A549 (cell line): ENCODE data around the gene CADM2. TPM values are rescaled to one million over a fixed set of nuclear protein-coding genes. Genes with fewer than 3 reads are reported as not detected.

Experiments
- ATAC-seq, 2 experiments: fragments of 200-7000 bp in 1 of 2; fragments of >200 bp in 1 of 2; cut with Nextera tagmentation in 1 of 2; cut with Tn5 transposase in 1 of 2; 3 replicates each; pipeline versions ENCODE4 v1.8.0 to v1.9.1; 2018 to 2020; ENCODE audit warnings: mild to moderate bottlenecking in 1 of 2, moderate library complexity in 1 of 2
- CTCF ChIA-PET: fragments of 300-600 bp; sonication (Branson Sonifier 250); formaldehyde crosslinking; extraction: SDS; loops from one replicate; lab custom pipeline; 2021; ENCODE audit warnings: antibody characterized with exemption, inconsistent platforms; lab: Yijun Ruan, JAX
- POLR2A ChIA-PET: fragments of 350-600 bp; formaldehyde crosslinking; extraction: SDS; loops from one replicate; lab custom pipeline; 2021; ENCODE audit warnings: antibody characterized with exemption, inconsistent platforms; lab: Yijun Ruan, JAX
- DNase-seq, 2 experiments: peaks; one replicate each; pipeline versions ENCODE4 v3.0.0 to v3.0.0-alpha.2; 2011 to 2016; ENCODE audit warnings: low read depth in 1 of 2, low spot score in 1 of 2
- FAIRE-seq: peaks from 2 replicates; lab custom pipeline; 2011; peaks lifted over from hg19 to GRCh38; lab: Jason Lieb, UNC
- H3K27ac ChIP-seq, 2 experiments: fragments of >200 bp; sonication (Bioruptor Twin); formaldehyde crosslinking; 3 replicates each; pipeline ENCODE4 v1.5.1; 2016 to 2017
- H3K4me1 ChIP-seq: fragments of >200 bp; sonication (Bioruptor Twin); formaldehyde crosslinking; 3 replicates; pipeline ENCODE4 v1.6.1; 2016
- H3K4me2 ChIP-seq: fragments of >200 bp; sonication (Bioruptor Twin); formaldehyde crosslinking; 3 replicates; pipeline ENCODE4 v1.6.1; 2016
- H3K4me3 ChIP-seq: fragments of >200 bp; sonication (Bioruptor Twin); formaldehyde crosslinking; 3 replicates; pipeline ENCODE4 v1.5.1; 2016
- H3K9me3 ChIP-seq: fragments of >200 bp; sonication (Bioruptor Twin); formaldehyde crosslinking; 3 replicates; pipeline ENCODE4 v1.6.1; 2016
- BHLHE40 ChIP-seq: IDR thresholded peaks from 2 replicates; pipeline ENCODE4 v1.6.1; 2012; ENCODE audit warnings: low read depth, low read length, inconsistent platforms
- CEBPB ChIP-seq, 2 experiments: fragments of >200 bp in 1 of 2; sonication (Bioruptor Twin) in 1 of 2; formaldehyde crosslinking in 1 of 2; IDR thresholded peaks; 2 replicates each; pipeline ENCODE4 v1.6.1; 2012 to 2016
- EHF ChIP-seq: fragments of 250-450 bp; sonication (Bioruptor Pico); IDR thresholded peaks from 2 replicates; pipeline ENCODE4 v1.5.0; 2020; ENCODE audit warnings: mild to moderate bottlenecking
- EP300 ChIP-seq, 2 experiments: fragments of >200 bp; sonication (Bioruptor Twin); formaldehyde crosslinking; IDR thresholded peaks; 2 replicates in 1 of 2; 3 replicates in 1 of 2; pipeline ENCODE4 v1.6.1; 2016 to 2017
- FOSL2 ChIP-seq, 2 experiments: fragments of 450-650 bp in 1 of 2; fragments of >200 bp in 1 of 2; sonication (Bioruptor Twin) in 1 of 2; formaldehyde crosslinking; IDR thresholded peaks; 2 replicates each; pipeline versions ENCODE4 v1.5.0 to v1.6.1; 2016 to 2020; ENCODE audit warnings: mild to moderate bottlenecking in 1 of 2, moderate library complexity in 1 of 2
- FOXS1 ChIP-seq: fragments of 250-450 bp; sonication (Bioruptor Pico); IDR thresholded peaks from 2 replicates; pipeline ENCODE4 v1.5.0; 2020; ENCODE audit warnings: mild to moderate bottlenecking, moderate library complexity
- HOXB13 ChIP-seq: fragments of 250-450 bp; sonication (Bioruptor Pico); IDR thresholded peaks from 2 replicates; pipeline ENCODE4 v1.5.0; 2020; ENCODE audit warnings: low read depth, mild to moderate bottlenecking, moderate library complexity
- HOXB5 ChIP-seq: fragments of 250-450 bp; sonication (Bioruptor Pico); IDR thresholded peaks from 2 replicates; pipeline ENCODE4 v1.5.0; 2020; ENCODE audit warnings: mild to moderate bottlenecking, moderate library complexity
- JUN ChIP-seq, 2 experiments: fragments of >200 bp; sonication (Bioruptor Twin); formaldehyde crosslinking; IDR thresholded peaks; 2 replicates in 1 of 2; 3 replicates in 1 of 2; pipeline ENCODE4 v1.6.1; 2016 to 2017
- JUNB ChIP-seq: fragments of >200 bp; sonication (Bioruptor Twin); formaldehyde crosslinking; IDR thresholded peaks from 2 replicates; pipeline ENCODE4 v1.6.1; 2016
- KDM1A ChIP-seq: fragments of 200-600 bp; sonication (generic); IDR thresholded peaks from 2 replicates; pipeline ENCODE4 v1.6.1; 2016; ENCODE audit warnings: low read depth, mild to moderate bottlenecking
- KDM5A ChIP-seq: fragments of 200-600 bp; sonication (generic); IDR thresholded peaks from 2 replicates; pipeline ENCODE4 v1.6.1; 2016; ENCODE audit warnings: antibody characterized with exemption, mild to moderate bottlenecking
- MAFK ChIP-seq: fragments of 450-650 bp; IDR thresholded peaks from 2 replicates; pipeline ENCODE4 v1.6.1; 2014; ENCODE audit not compliant: partially characterized antibody
- MAZ ChIP-seq: fragments of 150-350 bp; IDR thresholded peaks from 2 replicates; pipeline ENCODE4 v1.6.1; 2014; ENCODE audit warnings: antibody characterized with exemption, low read depth, low read length, borderline replicate concordance
- MYC ChIP-seq: IDR thresholded peaks from 2 replicates; pipeline ENCODE4 v1.6.1; 2012; ENCODE audit warnings: mild to moderate bottlenecking, inconsistent platforms, low read length, improper control_type of control experiment, borderline replicate concordance
- NR3C1 ChIP-seq: fragments of >200 bp; sonication (Bioruptor Twin); formaldehyde crosslinking; IDR thresholded peaks from 3 replicates; pipeline ENCODE4 v1.6.1; 2017
- PHF8 ChIP-seq: fragments of 200-600 bp; sonication (generic); IDR thresholded peaks from 2 replicates; pipeline ENCODE4 v1.6.1; 2016; ENCODE audit warnings: low read depth, mild to moderate bottlenecking, antibody characterized with exemption, moderate library complexity, borderline replicate concordance
- POLR2A ChIP-seq: IDR thresholded peaks from 2 replicates; pipeline ENCODE4 v1.6.1; 2012; ENCODE audit warnings: mild to moderate bottlenecking, low read length
- POLR2AphosphoS2 ChIP-seq: conservative IDR thresholded peaks from 2 replicates; pipeline ENCODE4 v1.6.1; 2012; ENCODE audit warnings: low read length, improper control_type of control experiment, inconsistent platforms
- RARB ChIP-seq: fragments of 250-450 bp; sonication (Bioruptor Pico); IDR thresholded peaks from 2 replicates; pipeline ENCODE4 v1.8.0; 2021; ENCODE audit warnings: mild to moderate bottlenecking, moderate library complexity
- RFX5 ChIP-seq: fragments of 450-650 bp; IDR thresholded peaks from 2 replicates; pipeline ENCODE4 v1.7.1; 2014; ENCODE audit warnings: antibody characterized with exemption, mild to moderate bottlenecking, moderate library complexity
- SREBF2 ChIP-seq: fragments of 450-650 bp; IDR thresholded peaks from 2 replicates; pipeline ENCODE4 v1.6.1; 2014; ENCODE audit warnings: mild to moderate bottlenecking, moderate library complexity
- TP53 ChIP-seq: fragments of 250-450 bp; sonication (Bioruptor Pico); IDR thresholded peaks from 2 replicates; pipeline ENCODE4 v1.5.0; 2021; ENCODE audit warnings: mild to moderate bottlenecking, moderate library complexity
- ZSCAN20 ChIP-seq: fragments of 250-450 bp; sonication (Bioruptor Pico); IDR thresholded peaks from 2 replicates; pipeline ENCODE4 v1.8.0; 2022; ENCODE audit warnings: mild to moderate bottlenecking, moderate library complexity
- WGBS: methylation state at CpG from one replicate; pipeline ENCODE4 v1.1.6; 2017; ENCODE audit errors: missing lambda C conversion rate; 5-methylcytosine and 5-hydroxymethylcytosine counted together
- polyA minus RNA-seq: library from RNA; depleted of rRNA, polyadenylated mRNA; stranded (reverse); fragments of >200 nt; gene quantifications from 2 replicates; pipeline ENCODE4 v1.2.3, GENCODE V29; 2011; rRNA and poly(A)+ RNA removed
- polyA plus RNA-seq, 4 experiments: library from polyadenylated mRNA; depleted of rRNA in 3 of 4; stranded (reverse); fragments of >200 nt; fragmentation: RNase III in 1 of 4; extraction: RNeasy Plus Mini Kit Qiagen cat#74134 plus additional on column Dnase treatment in 1 of 4; gene quantifications; 2 replicates in 3 of 4; 3 replicates in 1 of 4; pipeline ENCODE4 v1.2.3, GENCODE V29; 2011 to 2017
- TF ChIP-seq, protein P1 (sequence below): fragments of 250-450 bp; sonication (Bioruptor Pico); IDR thresholded peaks from 2 replicates; pipeline ENCODE4 v1.5.0; 2020; ENCODE audit warnings: low read depth, mild to moderate bottlenecking, moderate library complexity
- TF ChIP-seq, protein P2 (sequence below): IDR thresholded peaks from 2 replicates; pipeline ENCODE4 v1.6.1; 2012; ENCODE audit warnings: low read depth, borderline replicate concordance
- TF ChIP-seq, protein P3 (sequence below): fragments of 250-450 bp; sonication (Bioruptor Pico); IDR thresholded peaks from 2 replicates; pipeline ENCODE4 v1.5.0; 2021; ENCODE audit warnings: mild to moderate bottlenecking, moderate library complexity, borderline replicate concordance
- TF ChIP-seq, protein P4 (sequence below): fragments of >200 bp; sonication (Bioruptor Twin); formaldehyde crosslinking; IDR thresholded peaks from 3 replicates; pipeline ENCODE4 v1.5.1; 2016
- TF ChIP-seq, protein P5 (sequence below): IDR thresholded peaks from 2 replicates; pipeline ENCODE4 v1.6.1; 2012
- TF ChIP-seq, protein P6 (sequence below): fragments of 150-350 bp; IDR thresholded peaks from 2 replicates; pipeline ENCODE4 v1.6.1; 2014; ENCODE audit warnings: low read depth, mild to moderate bottlenecking, low read length
- TF ChIP-seq, protein P7 (sequence below): fragments of >200 bp; sonication (Bioruptor Twin); formaldehyde crosslinking; IDR thresholded peaks from 3 replicates; pipeline ENCODE4 v1.6.1; 2016

Gene CADM2
- polyA plus RNA-seq (2011; rRNA removed) (0.71 and 0.75 TPM in 2 replicates), polyA plus RNA-seq (2017; fragmentation: RNase III; extraction: RNeasy Plus Mini Kit Qiagen cat#74134 plus additional on column Dnase treatment) (0.05 to 0.11 TPM (median 0.07 TPM) in 3 replicates), polyA minus RNA-seq (0.88 and 1.8 TPM in 2 replicates)
- 0.66 and 1.0 TPM in 2 replicates for polyA plus RNA-seq (2012; cell fraction: cytosol; rRNA removed)
- polyA plus RNA-seq (2012; cell fraction: nucleus; rRNA removed) = 0.55 and 2.0 TPM in 2 replicates

DNA sequence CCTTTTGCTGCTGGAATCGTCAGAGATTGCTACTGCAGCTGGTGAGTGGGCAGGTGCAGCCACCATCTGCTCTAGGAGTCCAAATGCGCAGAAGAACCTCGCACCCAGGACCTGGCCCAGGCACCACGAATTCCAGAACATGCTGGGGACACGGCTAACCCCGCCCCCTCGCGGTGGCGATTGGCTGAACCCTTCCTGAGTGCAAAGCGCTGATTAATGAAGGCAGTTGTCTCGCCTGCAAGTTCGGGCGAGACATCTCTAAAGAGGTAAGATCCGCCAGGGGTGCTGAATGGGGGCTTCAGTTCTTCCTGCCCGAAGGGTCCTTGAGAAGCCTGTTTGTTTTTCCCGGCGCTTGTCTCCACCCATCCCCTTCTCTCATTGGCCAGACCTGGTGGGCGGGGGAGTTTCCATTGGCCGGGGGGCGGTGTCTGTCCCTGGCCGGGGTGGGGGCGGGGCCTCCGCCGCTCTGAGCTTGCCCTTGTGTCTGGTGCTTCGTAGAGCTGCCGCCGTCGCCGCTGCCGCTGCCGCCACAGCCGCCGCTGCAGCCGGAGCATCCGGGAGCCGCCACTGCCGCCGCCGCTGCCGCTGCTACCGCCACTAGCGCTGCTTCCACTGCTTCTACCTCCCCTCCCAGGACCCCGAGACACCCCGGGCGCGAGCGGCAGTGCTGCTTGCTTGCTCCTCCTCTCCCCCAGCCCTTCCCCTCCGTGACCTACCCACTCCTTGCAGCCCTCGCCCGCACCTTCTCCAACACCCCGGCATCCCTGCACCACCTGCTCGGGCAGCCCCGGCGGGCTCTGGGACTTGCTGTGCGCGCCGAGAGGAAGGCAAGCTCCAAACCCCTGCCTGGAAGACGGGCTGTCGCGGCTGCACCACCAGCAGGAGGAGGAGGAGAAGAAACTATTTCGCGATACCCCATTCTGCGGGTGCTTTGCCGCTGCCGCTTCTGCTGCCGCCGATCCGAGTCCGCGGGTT is at the start of gene CADM2:
Gene CADM2 (plus strand): TSS at position 495 of the 975 bp plus-strand sequence.
- peak; percentile 87 to 92 for DNase-seq
- TF ChIP-seq MYC (no peak), KDM5A (no peak), BHLHE40 (no peak), HOXB13 (CRISPR knock-in tag) (no peak), CEBPB (IDR thresholded peaks at IDR 0.05) (no peak), MAFK (no peak), NR3C1 (no peak), KDM1A (no peak), MAZ (no peak), RFX5 (no peak), SREBF2 (no peak), TP53 (no peak), PHF8 (0 out of 2 replicates have a peak, but pooled peaks have one; percentile 14), FOSL2 (IDR thresholded peaks at IDR 0.05) (no peak), FOSL2 (CRISPR knock-in tag; IDR thresholded peaks at IDR 0.05) (no peak), POLR2AphosphoS2 (no peak), POLR2A (peak; percentile 40), FOXS1 (CRISPR knock-in tag) (no peak), ZSCAN20 (no peak), JUN (IDR thresholded peaks at IDR 0.05) (no peak), JUNB (no peak), RARB (CRISPR knock-in tag) (no peak), EHF (CRISPR knock-in tag) (no peak), EP300 (IDR thresholded peaks at IDR 0.05) (no peak), HOXB5 (CRISPR knock-in tag) (no peak)
- TF ChIP-seq, protein P1, sequence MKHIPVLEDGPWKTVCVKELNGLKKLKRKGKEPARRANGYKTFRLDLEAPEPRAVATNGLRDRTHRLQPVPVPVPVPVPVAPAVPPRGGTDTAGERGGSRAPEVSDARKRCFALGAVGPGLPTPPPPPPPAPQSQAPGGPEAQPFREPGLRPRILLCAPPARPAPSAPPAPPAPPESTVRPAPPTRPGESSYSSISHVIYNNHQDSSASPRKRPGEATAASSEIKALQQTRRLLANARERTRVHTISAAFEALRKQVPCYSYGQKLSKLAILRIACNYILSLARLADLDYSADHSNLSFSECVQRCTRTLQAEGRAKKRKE (CRISPR knock-in tag) = no peak
- TF ChIP-seq, protein P2, sequence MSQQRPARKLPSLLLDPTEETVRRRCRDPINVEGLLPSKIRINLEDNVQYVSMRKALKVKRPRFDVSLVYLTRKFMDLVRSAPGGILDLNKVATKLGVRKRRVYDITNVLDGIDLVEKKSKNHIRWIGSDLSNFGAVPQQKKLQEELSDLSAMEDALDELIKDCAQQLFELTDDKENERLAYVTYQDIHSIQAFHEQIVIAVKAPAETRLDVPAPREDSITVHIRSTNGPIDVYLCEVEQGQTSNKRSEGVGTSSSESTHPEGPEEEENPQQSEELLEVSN = peak; percentile 48
- TF ChIP-seq, protein P3, sequence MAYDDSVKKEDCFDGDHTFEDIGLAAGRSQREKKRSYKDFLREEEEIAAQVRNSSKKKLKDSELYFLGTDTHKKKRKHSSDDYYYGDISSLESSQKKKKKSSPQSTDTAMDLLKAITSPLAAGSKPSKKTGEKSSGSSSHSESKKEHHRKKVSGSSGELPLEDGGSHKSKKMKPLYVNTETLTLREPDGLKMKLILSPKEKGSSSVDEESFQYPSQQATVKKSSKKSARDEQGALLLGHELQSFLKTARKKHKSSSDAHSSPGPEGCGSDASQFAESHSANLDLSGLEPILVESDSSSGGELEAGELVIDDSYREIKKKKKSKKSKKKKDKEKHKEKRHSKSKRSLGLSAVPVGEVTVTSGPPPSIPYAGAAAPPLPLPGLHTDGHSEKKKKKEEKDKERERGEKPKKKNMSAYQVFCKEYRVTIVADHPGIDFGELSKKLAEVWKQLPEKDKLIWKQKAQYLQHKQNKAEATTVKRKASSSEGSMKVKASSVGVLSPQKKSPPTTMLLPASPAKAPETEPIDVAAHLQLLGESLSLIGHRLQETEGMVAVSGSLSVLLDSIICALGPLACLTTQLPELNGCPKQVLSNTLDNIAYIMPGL (CRISPR knock-in tag) = no peak
- TF ChIP-seq, protein P4, sequence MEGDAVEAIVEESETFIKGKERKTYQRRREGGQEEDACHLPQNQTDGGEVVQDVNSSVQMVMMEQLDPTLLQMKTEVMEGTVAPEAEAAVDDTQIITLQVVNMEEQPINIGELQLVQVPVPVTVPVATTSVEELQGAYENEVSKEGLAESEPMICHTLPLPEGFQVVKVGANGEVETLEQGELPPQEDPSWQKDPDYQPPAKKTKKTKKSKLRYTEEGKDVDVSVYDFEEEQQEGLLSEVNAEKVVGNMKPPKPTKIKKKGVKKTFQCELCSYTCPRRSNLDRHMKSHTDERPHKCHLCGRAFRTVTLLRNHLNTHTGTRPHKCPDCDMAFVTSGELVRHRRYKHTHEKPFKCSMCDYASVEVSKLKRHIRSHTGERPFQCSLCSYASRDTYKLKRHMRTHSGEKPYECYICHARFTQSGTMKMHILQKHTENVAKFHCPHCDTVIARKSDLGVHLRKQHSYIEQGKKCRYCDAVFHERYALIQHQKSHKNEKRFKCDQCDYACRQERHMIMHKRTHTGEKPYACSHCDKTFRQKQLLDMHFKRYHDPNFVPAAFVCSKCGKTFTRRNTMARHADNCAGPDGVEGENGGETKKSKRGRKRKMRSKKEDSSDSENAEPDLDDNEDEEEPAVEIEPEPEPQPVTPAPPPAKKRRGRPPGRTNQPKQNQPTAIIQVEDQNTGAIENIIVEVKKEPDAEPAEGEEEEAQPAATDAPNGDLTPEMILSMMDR = no peak
- TF ChIP-seq, protein P5, sequence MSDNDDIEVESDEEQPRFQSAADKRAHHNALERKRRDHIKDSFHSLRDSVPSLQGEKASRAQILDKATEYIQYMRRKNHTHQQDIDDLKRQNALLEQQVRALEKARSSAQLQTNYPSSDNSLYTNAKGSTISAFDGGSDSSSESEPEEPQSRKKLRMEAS = peak; percentile 58
- TF ChIP-seq, protein P6, sequence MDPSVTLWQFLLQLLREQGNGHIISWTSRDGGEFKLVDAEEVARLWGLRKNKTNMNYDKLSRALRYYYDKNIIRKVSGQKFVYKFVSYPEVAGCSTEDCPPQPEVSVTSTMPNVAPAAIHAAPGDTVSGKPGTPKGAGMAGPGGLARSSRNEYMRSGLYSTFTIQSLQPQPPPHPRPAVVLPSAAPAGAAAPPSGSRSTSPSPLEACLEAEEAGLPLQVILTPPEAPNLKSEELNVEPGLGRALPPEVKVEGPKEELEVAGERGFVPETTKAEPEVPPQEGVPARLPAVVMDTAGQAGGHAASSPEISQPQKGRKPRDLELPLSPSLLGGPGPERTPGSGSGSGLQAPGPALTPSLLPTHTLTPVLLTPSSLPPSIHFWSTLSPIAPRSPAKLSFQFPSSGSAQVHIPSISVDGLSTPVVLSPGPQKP = no peak
- TF ChIP-seq, protein P7, sequence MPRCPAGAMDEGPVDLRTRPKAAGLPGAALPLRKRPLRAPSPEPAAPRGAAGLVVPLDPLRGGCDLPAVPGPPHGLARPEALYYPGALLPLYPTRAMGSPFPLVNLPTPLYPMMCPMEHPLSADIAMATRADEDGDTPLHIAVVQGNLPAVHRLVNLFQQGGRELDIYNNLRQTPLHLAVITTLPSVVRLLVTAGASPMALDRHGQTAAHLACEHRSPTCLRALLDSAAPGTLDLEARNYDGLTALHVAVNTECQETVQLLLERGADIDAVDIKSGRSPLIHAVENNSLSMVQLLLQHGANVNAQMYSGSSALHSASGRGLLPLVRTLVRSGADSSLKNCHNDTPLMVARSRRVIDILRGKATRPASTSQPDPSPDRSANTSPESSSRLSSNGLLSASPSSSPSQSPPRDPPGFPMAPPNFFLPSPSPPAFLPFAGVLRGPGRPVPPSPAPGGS = no peak
- ChIA-PET POLR2A (no interaction called here), CTCF (no interaction called here)
- ATAC-seq = peak; percentile 96 to 99
- Histone ChIP-seq H3K4me1 (peaks cover 6% of the 10 kb centered on the region; the same call in 1 of the 3 replicates), H3K4me2 (peak within 1 kb of the TSS; percentile 92), H3K27ac (peak within 1 kb of the TSS in 1 of 2 experiments; percentile 53; a peak in 2 of 6 replicates), H3K4me3 (peak within 1 kb of the TSS; percentile 46), H3K9me3 (no peaks in the 10 kb centered on the region)
- WGBS = under 1% methylated on average over 18 of the region's 70 CpGs
- FAIRE-seq = no peak
